Activated CD4-positive, alpha-beta T cell treated with anti-CD3 and anti-CD28 coated beads, Interleukin-10, Interleukin-2, amounts not matched to agents 100 ng/mL and 50 ng/mL, durations not matched to agents 16 hours and 8 hours (primary cell): ENCODE data around the gene MPPED1.

Source experiments
- DNase-seq: peaks from one replicate; pipeline ENCODE4 v3.0.0-alpha.2; 2020

The MPPED1 gene

DNA sequence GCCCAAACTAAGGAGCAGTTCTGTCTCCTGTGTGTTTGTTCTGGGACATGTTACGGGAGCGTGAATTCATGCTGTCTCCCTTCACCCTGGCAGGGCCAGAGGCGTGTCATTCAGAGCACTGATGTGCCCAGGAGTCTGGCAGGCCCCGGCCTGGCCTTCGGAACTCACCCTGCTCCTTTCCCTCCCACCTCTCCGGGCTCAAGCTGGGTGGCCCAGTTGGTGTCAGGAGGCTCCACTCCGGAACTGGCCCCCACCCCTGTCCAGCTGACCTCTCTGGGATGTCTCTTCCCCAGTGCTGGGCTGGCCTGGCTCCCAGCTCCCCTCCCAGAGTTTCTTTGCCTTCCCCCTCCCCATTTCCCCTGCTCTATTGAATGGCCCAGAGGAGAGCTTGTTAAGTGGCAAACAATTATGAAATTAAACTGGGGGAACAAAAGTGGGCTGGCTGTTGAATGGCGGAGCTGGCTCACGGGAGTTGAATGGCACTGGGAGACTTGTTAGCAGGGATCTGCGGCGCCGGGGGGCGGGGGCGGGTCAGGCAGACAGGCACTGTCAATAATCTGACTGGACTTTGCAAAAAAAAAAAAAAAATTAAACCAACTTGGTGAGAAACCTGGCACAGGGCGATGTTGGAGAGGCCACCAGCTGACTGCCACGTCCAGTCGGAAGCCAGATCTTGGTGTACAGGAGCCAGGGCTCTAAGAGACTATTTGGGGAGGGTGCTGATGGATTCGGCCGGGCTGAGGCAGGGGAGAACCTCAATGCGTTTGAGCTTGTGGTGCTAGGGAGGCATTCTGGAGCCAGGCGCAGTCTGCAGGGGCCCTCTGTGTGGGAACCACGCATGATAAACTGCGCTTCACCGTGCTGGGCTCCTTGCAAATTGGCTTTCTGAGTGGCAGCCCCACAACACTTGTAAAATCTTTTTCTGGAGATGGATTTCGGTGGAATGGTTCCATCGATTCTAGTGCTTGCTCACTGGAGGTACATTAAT lies 1.3 kb downstream of the MPPED1 start:
- DNase-seq = no peak

DNA sequence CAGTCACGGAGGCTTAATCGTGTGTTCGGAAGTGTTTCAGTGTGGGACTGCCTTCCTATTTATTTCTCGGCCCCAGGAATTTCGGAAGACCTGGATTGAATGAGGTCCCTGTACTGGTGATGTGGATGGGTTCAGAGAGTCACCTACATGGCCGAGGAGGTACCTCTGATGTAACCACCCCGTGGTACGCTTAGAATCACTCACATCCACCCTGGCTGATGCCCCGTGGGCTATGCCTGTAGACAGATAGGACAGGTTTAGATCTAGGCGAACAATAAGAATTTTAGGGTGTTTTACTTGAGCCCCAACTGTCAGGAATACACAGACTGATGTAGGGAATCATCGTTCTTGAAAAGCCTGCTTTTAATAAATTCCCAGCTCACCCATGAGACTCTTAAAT lies 2.0 kb downstream of the MPPED1 start:
- DNase-seq = no peak

DNA sequence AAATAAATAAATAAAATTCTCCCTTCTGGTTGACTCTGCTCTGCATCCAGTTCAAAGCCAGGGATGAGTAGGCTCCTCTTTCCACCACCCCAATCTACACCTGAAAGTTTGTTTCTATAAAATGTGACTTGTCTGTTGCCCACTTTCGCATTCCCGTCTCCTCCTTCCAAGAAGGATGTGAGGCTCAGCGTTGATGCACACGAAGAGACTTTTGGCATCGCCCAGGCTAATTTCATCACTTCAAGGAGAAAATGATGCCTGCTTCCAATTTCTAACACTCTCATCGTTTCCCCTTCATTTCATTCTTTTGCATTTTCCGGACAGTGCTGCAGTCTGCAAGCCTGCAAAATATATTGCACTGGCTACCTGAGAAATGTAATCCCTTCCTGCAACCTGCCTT lies 3.9 kb downstream of the MPPED1 start:
- no peak for DNase-seq

DNA sequence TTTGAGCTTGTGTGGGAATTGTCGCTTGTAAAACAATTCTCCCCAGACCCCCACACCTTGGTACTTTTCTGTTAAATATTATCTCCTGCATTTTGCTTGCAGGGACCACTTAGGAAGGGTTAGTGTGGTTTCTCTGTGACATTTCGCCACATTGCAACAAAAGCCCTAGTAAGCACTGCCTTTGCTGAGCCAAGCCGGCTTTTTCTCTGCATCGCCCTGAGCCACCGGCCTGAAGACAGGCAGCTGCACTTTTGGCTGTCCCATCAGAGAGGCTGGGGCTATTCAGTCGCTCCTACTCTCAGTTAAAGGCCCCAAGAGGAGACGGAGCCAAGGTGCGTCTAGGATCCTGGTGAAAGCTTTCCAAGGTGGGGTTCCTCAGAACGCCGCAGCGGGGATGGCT lies 5.7 kb downstream of the MPPED1 start:
- DNase-seq = no peak

GRCh38 chr22:43418079-43418825 lies 6.4 kb downstream of the MPPED1 start:
- no peak for DNase-seq

DNA sequence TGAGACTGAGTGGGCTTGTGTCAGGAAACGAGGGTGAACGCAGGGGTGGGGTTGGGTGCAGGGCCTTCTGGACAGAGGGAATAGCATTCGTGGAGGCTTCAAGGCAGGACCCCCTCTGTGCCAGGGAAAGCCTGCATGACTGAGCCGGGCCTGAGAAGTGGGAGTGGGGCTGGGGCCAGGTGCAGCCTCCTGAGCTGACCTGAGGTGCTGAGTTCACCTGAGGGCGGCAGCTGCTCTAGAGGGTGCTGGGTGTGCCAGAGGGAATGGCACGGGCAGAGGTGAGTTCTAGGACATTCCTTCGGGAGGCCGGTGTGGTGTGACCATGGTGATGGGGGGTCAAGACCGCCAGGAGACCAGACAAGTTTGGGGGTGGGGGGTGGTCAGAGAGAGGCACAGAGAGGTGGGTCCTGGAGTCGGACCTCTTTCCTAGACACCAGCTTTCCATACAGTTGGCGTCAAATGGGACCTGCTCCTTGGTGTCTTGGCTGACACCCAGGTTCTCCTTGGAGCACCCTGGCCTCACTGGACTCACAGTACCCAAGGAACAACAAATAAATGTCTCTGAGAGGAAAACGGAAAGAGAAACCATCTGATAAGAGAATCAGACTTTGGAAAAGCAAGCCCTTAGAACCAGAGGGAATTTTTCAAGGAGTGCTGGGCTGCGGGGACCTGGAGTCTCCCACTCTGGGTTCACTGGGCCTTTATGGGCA lies 7.7 kb downstream of the MPPED1 start:
- no peak for DNase-seq

GRCh38 chr22:43421046-43421665 lies 9.3 kb downstream of the MPPED1 start:
- DNase-seq = no peak

GRCh38 chr22:43421914-43422615 lies 10.3 kb downstream of the MPPED1 start:
- no peak for DNase-seq

DNA sequence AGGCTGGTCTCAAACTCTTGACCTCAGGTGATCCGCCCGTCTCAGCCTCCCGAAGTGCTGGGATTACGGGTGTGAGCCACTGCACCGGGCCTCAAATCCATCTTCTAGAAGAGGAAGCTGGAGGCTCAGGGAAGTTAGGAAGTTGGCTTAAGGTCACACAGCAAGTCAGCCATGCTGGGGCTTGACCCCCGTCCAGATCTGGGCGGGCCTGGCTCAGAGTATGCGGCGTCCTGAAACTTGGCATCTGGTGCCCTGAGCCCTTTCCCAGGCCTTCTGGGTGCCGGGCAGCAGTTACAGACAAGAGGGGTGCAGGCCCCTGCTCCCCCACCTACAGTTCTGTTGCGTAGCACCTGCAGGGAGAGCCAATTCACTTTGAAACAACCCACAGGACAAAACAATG lies 11.2 kb downstream of the MPPED1 start:
- DNase-seq = no peak

GRCh38 chr22:43424201-43424600 lies 12.4 kb downstream of the MPPED1 start:
- DNase-seq = no peak

DNA sequence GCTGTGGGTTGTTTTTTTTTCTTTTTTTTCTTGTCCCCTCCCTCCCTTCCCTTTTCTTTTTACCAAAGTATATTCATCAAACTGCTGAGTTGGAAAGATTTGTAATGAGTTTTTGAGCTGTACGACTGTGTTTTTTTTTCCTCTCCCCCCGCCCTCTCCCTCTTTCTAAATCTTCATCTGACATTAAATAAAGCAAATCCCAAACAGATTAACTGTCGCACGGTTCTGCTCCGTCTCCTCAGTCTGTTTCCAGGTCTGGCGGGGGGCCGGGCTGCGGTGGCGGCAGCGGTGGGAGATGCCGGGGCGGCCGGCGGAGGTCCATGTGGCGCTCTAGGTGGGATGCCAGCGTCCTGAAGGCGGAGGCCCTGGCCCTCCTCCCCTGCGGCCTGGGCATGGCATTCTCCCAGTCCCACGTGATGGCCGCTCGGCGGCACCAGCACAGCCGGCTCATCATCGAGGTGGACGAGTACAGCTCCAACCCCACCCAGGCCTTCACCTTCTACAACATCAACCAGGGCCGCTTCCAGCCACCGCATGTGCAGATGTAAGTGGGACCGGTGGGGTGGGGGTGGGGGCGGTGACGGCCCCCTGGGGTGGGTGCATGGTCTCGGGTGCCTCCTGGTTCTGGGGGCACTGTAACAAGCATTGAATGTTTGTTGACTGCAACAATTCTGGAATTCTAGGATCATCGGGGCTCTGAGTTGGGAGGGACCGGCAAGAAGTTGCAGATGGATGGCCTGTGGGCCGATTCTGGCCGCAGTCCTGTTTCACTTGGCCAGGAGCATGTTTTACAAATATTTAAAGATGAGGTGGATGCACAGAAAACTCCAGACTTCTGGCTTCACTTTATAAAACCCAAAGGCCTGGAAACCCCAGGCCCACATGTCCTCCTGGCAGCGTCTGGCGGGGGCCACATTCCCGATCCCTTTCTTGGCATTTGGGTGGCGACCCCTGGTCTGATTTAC lies 13.1 kb downstream of the MPPED1 start:
- DNase-seq = no peak

- DNase-seq = no peak
Observed at GRCh38 chr22:43425976-43426785, 14.4 kb downstream of the MPPED1 start.

DNA sequence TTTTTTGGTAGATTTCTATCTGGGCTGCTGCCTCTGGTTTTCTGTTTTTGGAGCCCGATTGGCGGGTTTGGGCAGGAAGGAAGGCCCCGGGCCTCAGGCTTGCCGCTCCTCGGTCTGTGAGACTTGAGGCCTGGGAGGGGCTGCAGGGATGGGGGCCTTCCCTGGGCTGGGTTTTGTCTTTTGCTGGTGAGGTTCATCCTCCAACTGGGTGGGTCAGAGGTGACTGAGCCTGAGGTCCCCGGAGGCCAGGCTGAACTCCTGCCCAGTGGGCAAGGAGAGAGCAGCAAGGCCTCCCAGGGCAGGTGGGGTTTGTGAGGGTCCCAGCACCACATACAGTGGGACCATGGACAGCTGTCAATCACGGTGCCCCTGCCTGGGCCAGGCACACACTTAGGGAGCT lies 15.0 kb downstream of the MPPED1 start:
- DNase-seq = no peak

DNA sequence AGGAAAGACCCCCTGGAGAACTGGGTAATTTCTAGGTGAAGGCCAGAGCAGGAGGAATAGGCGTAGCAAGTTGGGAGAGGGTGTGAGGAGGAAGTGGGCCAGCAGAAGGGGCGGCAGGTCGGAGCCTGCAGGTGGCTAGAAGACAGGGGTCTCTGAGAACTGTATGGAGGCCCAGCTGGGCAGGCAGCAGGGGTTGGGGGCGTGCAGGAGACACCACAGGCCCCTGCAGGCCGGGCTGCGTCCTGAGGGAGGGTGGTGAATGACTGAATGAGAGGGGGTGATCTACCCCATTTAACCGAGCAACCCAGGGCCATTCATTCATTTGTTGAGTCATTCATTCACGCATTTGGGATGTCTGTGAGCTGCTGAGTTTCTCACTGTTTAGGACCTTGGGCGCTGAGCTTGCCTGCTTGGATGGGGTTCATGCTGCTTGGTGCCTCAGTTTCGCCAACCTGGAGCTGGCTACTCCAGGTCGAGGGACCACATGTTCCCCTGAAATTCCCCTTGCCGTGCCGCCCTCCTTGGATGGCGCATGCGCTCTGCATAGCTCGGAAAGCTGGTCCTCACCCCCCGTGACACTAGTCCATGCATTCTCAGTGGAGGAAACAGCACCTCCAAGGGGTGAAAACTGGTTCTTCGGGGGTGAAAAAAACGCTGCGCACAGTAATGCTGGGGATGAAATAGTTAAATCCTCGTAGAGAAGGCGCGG lies 15.6 kb downstream of the MPPED1 start:
- DNase-seq = no peak

DNA sequence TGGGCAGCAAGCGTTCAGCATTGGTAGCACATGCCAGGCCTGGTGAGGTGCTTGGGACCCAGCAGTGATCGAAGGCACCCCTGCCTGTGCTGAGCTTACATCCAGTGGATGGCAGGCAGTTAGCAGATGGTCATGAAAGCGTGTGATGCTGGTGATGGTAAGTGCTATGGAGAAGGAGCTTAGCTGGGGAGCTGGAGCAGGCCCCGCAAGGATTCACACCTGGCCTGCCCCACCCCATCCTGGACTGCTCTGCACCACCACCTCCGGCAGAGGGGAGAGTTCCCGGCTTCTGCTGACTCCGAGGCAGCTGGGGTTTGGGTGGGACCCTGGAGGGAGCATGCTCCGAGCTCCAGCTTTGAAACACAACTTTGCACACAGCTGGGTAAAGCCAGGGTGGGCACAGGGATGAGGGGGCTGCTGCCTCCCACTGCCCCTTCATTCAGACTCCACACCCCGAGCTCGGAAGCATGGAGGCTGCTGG lies 16.2 kb downstream of the MPPED1 start:
- DNase-seq = no peak

DNA sequence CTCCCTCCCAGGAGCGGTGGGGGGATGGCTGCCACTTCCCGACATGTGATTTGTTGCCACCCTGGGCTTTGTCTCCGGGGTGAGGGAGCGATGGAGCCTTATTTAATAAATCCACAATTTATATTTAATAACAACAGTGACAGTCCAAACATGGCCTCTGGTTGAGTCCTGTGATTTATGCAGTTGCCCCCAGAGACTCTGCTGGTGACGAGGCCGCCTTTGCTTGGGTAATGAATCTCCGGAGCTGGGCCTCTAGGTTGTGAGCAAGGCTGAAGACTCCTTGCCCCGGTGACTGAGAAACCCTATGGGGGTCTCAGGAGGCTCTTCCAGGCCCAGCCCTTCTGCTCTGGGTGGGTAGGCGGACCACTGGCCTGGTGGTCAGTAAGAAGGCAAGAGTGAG lies 16.7 kb downstream of the MPPED1 start:
- no peak for DNase-seq

- DNase-seq = no peak
Observed at GRCh38 chr22:43429426-43429825, 17.6 kb downstream of the MPPED1 start.

DNA sequence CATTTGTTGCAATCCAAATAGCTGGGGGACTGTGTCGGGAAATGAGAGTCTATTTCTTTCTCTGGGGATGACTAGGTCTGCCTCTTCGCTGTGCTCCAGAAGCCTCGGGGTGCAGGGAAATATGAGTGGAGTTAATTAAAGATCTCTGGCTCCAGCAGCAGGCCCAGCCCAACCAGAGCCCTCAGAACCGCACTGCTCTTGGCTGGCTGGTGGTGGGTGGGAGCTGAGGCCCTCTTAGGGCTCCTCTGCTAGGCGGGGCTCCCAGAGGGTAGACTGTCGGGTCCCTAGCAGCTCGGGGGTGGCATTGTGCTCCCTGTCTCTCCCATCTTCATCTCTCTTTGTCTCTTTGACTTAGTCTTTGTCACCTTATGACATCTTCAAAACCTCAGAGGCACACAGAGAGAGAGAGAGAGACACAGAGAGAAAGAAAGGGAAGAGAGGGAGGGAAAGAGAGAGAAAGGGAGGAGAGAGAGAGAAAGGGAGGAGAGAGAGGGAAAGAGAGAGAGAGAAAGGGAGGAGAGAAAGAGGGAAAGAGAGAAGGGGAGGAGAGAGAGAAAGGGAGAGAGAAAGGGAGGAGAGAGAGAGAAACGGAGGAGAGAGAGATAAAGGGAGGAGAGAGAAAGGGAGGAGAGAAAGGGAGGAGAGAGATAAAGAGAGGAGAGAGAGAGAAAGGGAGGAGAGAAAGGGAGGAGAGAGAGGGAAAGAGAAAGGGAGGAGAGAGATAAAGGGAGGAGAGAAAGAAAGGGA lies 20.2 kb downstream of the MPPED1 start:
- no peak for DNase-seq
